Measurements from ENCODE around the gene TMEM231.
"Not testable (repeated sequence)": the region's sequence is repeated elsewhere in the genome, so short reads cannot be mapped to it uniquely, and the experiment has no call there.

- TF ChIP-seq EP300 (IDR thresholded peaks at IDR 0.05; ENCODE audit: low read depth); CTCF (IDR thresholded peaks at IDR 0.05); POLR2AphosphoS5 (IDR thresholded peaks at IDR 0.05): not testable (repeated sequence)
These were observed 39.7 kb downstream of the TMEM231 start for GRCh38 chr16:75516189-75516966.

All from transverse colon (tissue), 4 donors.